Astrocyte of the cerebellum (primary cell): Measurements from ENCODE around the gene RBBP5.

Source experiments
- DNase-seq: peaks from one replicate; pipeline ENCODE4 v3.0.0-alpha.2; 2011; ENCODE audit warnings: low read depth
- H3K4me3 ChIP-seq: 2 replicates; pipeline ENCODE4 v1.5.1; 2011; ENCODE audit warnings: mild to moderate bottlenecking, low read depth, low read length, moderate library complexity
- in situ Hi-C: cut with HindIII; loops from 2 replicates; pipeline ENCODE4 v1.10.0; 2017; ENCODE audit warnings: low sequenced_read_pairs
- TF ChIP-seq, protein P1 (sequence below): IDR thresholded peaks from 2 replicates; pipeline ENCODE4 v1.5.1; 2012; ENCODE audit warnings: low read length, low read depth, moderate library complexity, mild to moderate bottlenecking; ENCODE audit errors: missing control alignments

RBBP5 gene

DNA sequence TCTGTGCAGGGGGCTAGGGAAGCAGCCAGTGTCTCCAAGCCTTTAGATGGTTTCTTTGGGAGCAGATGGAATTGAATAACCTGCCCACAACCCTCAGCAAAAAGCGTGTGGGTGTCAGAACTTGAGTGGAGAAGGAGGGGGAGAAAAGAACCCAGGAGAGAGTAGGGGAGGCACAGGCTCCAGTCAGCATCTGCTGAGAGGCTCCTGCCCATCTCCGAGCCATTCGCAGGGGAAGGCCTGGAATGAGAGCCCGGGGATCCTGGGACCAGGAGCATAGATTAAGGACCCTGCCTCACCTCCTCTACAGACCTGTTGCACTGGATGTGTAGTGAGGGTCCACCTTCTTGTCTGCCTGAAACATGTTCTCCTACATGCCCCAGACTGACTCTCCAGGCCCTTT lies 53.8 kb downstream of the RBBP5 start:
- H3K4me3 ChIP-seq, result no peak overlapping the region
- no peak for DNase-seq
- TF ChIP-seq, protein P1, sequence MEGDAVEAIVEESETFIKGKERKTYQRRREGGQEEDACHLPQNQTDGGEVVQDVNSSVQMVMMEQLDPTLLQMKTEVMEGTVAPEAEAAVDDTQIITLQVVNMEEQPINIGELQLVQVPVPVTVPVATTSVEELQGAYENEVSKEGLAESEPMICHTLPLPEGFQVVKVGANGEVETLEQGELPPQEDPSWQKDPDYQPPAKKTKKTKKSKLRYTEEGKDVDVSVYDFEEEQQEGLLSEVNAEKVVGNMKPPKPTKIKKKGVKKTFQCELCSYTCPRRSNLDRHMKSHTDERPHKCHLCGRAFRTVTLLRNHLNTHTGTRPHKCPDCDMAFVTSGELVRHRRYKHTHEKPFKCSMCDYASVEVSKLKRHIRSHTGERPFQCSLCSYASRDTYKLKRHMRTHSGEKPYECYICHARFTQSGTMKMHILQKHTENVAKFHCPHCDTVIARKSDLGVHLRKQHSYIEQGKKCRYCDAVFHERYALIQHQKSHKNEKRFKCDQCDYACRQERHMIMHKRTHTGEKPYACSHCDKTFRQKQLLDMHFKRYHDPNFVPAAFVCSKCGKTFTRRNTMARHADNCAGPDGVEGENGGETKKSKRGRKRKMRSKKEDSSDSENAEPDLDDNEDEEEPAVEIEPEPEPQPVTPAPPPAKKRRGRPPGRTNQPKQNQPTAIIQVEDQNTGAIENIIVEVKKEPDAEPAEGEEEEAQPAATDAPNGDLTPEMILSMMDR, result no peak
- in situ Hi-C loops, result no loop called here

- DNase-seq, result no peak
- TF ChIP-seq, protein P1, result no peak
- in situ Hi-C loops, result no loop called here
- no peak overlapping the region for H3K4me3 ChIP-seq
Observed at GRCh38 chr1:205067031-205067430, 54.7 kb downstream of the RBBP5 start.

- TF ChIP-seq, protein P1, result no peak
- no peak overlapping the region for H3K4me3 ChIP-seq
- no peak for DNase-seq
- in situ Hi-C loops, result no loop called here
Observed at GRCh38 chr1:205066141-205066818, 55.5 kb downstream of the RBBP5 start.

- in situ Hi-C loops, result no loop called here
- DNase-seq, result no peak
- TF ChIP-seq, protein P1, result no peak
- no peak overlapping the region for H3K4me3 ChIP-seq
Observed at GRCh38 chr1:205065666-205066065, 56.1 kb downstream of the RBBP5 start.

DNA sequence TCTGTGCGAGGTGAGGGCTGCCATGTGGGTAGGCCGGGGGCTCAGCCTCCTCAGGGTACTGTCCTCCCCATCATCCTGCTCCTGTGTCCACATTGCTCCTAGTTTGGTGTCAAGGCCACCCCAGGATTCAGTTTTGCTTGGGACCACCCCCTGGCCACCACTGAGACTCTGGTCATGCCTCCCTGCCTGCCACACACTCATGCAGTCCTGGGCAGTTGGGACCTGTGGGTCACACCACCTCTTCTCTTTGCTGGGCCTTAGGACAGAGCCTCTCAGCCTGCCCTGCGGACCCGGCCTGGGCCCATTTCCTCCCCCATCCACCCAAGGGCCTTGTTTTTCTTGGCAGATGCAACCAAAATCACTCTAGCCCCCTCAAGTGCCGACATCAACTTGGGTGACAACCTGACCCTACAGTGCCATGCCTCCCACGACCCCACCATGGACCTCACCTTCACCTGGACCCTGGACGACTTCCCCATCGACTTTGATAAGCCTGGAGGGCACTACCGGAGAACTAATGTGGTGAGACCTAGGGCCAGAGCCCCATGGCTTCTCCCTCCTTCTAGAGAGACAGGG lies 56.9 kb downstream of the RBBP5 start:
- TF ChIP-seq, protein P1, result no peak
- in situ Hi-C loops, result no loop called here

GRCh38 chr1:205064301-205064700 lies 57.5 kb downstream of the RBBP5 start:
- no peak overlapping the region for H3K4me3 ChIP-seq
- in situ Hi-C loops, result no loop called here
- TF ChIP-seq, protein P1, result no peak
- DNase-seq, result no peak

More for the DNA sequence above, 56.9 kb downstream of the RBBP5 start:
- no peak for DNase-seq
- H3K4me3 ChIP-seq, result no peak overlapping the region
